Measurements from ENCODE around the gene ANGPT4. TPM values are rescaled to one million over a fixed set of nuclear protein-coding genes. Genes with fewer than 3 reads are reported as not detected.
A peak's percentile ranks its signal among the peaks of the same experiment; 100 is the strongest.
"Not testable (repeated sequence)": the region's sequence is repeated elsewhere in the genome, so short reads cannot be mapped to it uniquely, and the experiment has no call there.

Gene ANGPT4
- total RNA-seq, 1 donor from 2014 or later, result 0.08 TPM

GRCh38 chr20:842547-842940, 73.6 kb downstream of the ANGPT4 start:
- ATAC-seq, result no peak

GRCh38 chr20:841568-842546, 74.3 kb downstream of the ANGPT4 start:
- peak; percentile 60 for ATAC-seq

- peak; percentile 25 for ATAC-seq
Measured at GRCh38 chr20:840858-841567, 75.1 kb downstream of the ANGPT4 start.

GRCh38 chr20:840503-840857, 75.7 kb downstream of the ANGPT4 start:
- ATAC-seq, result no peak

- ATAC-seq, result no peak
Measured at GRCh38 chr20:839626-840025, 76.5 kb downstream of the ANGPT4 start.

GRCh38 chr20:839015-839414, 77.1 kb downstream of the ANGPT4 start:
- ATAC-seq, result no peak

GRCh38 chr20:836190-836589, 79.9 kb downstream of the ANGPT4 start:
- ATAC-seq, result no peak

GRCh38 chr20:835608-836045, 80.5 kb downstream of the ANGPT4 start:
- no peak for ATAC-seq

- peak; percentile 3 for ATAC-seq
Measured at GRCh38 chr20:834151-834746, 81.9 kb downstream of the ANGPT4 start.

- peak; percentile 98 for ATAC-seq
Measured at GRCh38 chr20:833450-834150, 82.5 kb downstream of the ANGPT4 start, which contains the start of gene FAM110A. TSS of gene FAM110A (plus strand) at chr20:833715. CDS start at chr20:844805, 11,090 bp downstream.

GRCh38 chr20:833121-833449, 83.0 kb downstream of the ANGPT4 start:
- no peak for ATAC-seq

GRCh38 chr20:831956-832355, 84.2 kb downstream of the ANGPT4 start:
- ATAC-seq, result no peak

GRCh38 chr20:831251-831650, 84.9 kb downstream of the ANGPT4 start:
- ATAC-seq, result no peak

GRCh38 chr20:830011-830521, 86.1 kb downstream of the ANGPT4 start:
- ATAC-seq, result no peak

- ATAC-seq, result no peak
Measured at GRCh38 chr20:829551-829950, 86.6 kb downstream of the ANGPT4 start.

- ATAC-seq, result no peak
Measured at GRCh38 chr20:828987-829386, 87.1 kb downstream of the ANGPT4 start.

GRCh38 chr20:827981-828380, 88.2 kb downstream of the ANGPT4 start:
- ATAC-seq, result not testable (repeated sequence)

- ATAC-seq, result no peak
Measured at GRCh38 chr20:826695-827323, 89.3 kb downstream of the ANGPT4 start.

- no peak for ATAC-seq
Measured at GRCh38 chr20:825710-826421, 90.3 kb downstream of the ANGPT4 start.

- ATAC-seq, result no peak
Measured at GRCh38 chr20:824916-825315, 91.2 kb downstream of the ANGPT4 start.

- no peak for ATAC-seq
Measured at GRCh38 chr20:824490-824889, 91.6 kb downstream of the ANGPT4 start.

Measured in esophagus mucosa (tissue), 1 donor.